Thyroid gland (tissue), 4 donors: ENCODE data around the gene ZDHHC5.

ENCODE experiments used
- POLR2A ChIP-seq, 2 donors: fragments of 450-650 bp; IDR thresholded peaks; one replicate each; pipeline ENCODE4 v1.6.1; 2017; ENCODE audit warnings: antibody characterized with exemption in 2 of 2, mild to moderate bottlenecking in 2 of 2, moderate library complexity in 1 of 2
- TF ChIP-seq, protein P1 (sequence below), 6 experiments: fragments of 200-600 bp in 3 of 6; fragments of 450-650 bp in 3 of 6; sonication (generic) in 3 of 6; IDR thresholded peaks; one replicate each; pipeline ENCODE4 v1.5.1; 2016 to 2019; ENCODE audit warnings: antibody characterized with exemption in 6 of 6, mild to moderate bottlenecking in 2 of 6, inconsistent platforms in 1 of 6, moderate library complexity in 1 of 6

DNA sequence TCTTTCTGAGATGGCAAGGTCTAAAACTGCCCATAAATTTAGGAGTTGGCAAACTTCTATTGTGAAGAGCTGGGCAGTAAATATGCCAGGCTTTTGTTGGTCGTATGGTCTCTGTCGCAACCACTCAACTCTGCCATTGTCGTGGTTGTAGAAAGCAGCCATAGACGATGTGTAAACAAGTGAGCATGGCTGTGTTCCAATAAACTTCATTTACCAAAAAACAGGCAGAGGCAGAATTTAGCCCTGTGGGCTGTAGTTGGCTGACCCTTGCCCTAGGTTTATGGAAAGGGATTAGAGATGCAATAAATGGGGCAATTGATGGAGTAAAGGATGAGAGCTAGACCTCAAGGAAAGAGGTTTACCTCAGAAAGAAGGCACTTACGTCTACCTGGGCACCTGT is 35.8 kb upstream of the ZDHHC5 start:
- TF ChIP-seq, protein P1, sequence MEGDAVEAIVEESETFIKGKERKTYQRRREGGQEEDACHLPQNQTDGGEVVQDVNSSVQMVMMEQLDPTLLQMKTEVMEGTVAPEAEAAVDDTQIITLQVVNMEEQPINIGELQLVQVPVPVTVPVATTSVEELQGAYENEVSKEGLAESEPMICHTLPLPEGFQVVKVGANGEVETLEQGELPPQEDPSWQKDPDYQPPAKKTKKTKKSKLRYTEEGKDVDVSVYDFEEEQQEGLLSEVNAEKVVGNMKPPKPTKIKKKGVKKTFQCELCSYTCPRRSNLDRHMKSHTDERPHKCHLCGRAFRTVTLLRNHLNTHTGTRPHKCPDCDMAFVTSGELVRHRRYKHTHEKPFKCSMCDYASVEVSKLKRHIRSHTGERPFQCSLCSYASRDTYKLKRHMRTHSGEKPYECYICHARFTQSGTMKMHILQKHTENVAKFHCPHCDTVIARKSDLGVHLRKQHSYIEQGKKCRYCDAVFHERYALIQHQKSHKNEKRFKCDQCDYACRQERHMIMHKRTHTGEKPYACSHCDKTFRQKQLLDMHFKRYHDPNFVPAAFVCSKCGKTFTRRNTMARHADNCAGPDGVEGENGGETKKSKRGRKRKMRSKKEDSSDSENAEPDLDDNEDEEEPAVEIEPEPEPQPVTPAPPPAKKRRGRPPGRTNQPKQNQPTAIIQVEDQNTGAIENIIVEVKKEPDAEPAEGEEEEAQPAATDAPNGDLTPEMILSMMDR (IDR thresholded peaks at IDR 0.05), result no peak
- TF ChIP-seq POLR2A (IDR thresholded peaks at IDR 0.05), result no peak
